Retinal pigment epithelial cell (primary cell): Measurements from ENCODE around the gene ELOF1.
"Not testable (repeated sequence)": the region's sequence is repeated elsewhere in the genome, so short reads cannot be mapped to it uniquely, and the experiment has no call there.

Source experiments
- DNase-seq: peaks from one replicate; pipeline ENCODE4 v3.0.0-alpha.2; 2010; ENCODE audit warnings: low read depth
- H3K4me3 ChIP-seq: 2 replicates; pipeline ENCODE4 v1.5.1; 2011; ENCODE audit warnings: mild to moderate bottlenecking, low read length, control low read depth, moderate library complexity
- TF ChIP-seq, protein P1 (sequence below): conservative IDR thresholded peaks from 2 replicates; pipeline ENCODE4 v1.5.1; 2011; ENCODE audit warnings: low read depth, low read length, control low read depth, inconsistent platforms

ELOF1 gene

DNA sequence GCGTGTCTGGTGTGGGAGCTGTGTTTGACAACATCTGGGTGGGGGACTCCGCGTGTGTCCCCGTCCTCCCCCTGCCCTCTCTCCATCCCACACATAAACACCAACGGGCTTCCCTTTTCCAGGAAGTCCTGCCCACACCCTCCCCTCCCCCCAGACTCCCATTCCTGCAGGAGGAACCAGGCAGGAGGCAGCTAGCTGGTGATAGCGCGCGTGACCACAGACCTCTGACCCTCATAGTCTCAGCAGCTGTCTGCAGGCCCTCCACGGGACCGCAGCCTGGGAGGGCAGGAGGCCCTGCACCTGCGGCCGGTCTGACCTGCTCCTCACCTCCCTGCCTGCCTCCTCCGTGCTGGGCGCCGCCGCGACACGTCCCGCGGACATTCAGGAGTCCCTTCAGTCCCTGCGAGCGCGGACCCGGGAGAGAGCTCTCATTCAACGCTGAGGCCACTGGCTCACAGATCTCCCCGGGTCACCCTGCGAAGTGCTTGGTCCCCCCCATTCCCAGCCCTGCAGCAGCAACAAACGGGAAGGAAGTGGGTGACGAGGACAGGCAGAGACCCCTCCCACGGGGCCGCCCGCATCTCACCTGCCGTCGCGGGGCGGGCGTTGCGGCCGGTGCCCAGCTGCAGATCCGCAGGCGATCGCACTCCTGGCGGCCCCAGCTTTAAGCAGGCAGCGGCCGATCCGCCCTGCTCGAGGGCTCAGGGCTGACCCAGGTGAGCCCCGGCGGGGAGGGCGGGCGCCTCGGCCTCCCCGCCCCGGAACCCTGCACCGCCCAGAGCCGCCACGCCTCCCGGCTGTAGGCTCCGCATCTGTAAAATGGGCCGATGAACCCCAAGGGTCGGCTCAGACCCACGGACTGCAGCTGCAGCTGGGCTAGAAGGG is 19.5 kb upstream of the ELOF1 start:
- H3K4me3 ChIP-seq = peak overlapping the region; percentile 45
- TF ChIP-seq, protein P1, sequence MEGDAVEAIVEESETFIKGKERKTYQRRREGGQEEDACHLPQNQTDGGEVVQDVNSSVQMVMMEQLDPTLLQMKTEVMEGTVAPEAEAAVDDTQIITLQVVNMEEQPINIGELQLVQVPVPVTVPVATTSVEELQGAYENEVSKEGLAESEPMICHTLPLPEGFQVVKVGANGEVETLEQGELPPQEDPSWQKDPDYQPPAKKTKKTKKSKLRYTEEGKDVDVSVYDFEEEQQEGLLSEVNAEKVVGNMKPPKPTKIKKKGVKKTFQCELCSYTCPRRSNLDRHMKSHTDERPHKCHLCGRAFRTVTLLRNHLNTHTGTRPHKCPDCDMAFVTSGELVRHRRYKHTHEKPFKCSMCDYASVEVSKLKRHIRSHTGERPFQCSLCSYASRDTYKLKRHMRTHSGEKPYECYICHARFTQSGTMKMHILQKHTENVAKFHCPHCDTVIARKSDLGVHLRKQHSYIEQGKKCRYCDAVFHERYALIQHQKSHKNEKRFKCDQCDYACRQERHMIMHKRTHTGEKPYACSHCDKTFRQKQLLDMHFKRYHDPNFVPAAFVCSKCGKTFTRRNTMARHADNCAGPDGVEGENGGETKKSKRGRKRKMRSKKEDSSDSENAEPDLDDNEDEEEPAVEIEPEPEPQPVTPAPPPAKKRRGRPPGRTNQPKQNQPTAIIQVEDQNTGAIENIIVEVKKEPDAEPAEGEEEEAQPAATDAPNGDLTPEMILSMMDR = no peak
- no peak for DNase-seq

DNA sequence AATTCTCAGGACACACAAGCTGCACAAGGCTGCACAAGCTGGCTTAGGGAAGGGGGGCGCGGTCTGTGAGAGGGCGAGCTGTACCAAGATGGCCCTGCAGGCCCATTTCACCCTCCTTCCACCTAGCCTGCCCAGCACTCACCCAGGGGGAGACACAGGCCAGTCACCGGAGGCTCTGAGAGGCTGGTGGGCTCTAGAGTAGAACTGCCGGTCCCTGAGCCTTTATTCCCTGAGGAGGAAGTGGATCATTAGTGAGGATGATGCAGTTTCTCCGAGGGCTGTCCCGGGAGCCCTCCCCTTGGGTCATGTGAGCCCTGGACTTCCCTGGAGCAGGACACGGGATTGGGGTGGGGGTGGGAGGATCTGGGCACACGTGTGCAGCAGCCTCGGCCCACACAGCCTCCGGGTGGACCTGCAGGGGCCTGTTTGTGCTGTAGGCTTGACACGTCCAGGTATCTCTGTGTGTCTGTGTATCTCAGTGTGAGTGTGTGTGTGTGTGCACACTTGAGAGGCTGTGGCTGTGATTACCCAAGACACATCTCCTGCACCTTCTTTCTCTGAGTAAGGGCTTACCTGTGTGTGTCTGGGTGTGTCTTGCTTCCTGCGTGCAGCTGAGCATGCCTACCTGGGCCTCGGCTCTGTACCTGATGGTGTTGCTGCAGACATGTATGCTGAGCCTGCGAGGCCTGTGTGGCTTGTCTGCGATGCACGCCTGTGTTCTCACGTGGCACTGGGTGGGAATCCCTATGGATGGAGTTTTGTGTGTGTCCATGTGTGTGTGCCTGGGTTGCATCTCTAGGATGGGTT is 18.6 kb upstream of the ELOF1 start, which contains the start of gene ACP5:
TSS of gene ACP5 (minus strand) at position 195 of the 807 bp plus-strand sequence. CDS start 328 bp downstream, outside the sequence.
- DNase-seq = no peak
- H3K4me3 ChIP-seq = peak within 1 kb of the TSS; percentile 45
- TF ChIP-seq, protein P1 = no peak

DNA sequence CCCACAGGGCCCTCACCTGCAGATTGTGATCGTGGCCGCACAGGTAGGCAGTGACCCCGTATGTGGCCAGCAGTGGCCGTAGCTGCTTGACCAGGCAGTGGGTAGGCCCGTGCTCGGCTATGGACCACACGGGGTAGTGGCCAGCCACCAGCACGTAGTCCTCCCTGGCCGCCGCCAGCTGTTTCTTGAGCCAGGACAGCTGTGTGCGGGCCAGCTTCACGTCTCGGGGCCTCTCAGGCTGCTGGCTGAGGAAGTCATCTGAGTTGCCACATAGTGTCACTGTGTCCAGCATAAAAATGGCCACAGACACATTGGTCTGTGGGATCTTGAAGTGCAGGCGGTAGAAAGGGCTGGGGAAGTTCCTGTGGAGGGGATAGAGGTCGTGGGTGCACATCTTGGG is 17.2 kb upstream of the ELOF1 start:
- no peak for DNase-seq
- H3K4me3 ChIP-seq = no peak overlapping the region
- TF ChIP-seq, protein P1 = no peak

DNA sequence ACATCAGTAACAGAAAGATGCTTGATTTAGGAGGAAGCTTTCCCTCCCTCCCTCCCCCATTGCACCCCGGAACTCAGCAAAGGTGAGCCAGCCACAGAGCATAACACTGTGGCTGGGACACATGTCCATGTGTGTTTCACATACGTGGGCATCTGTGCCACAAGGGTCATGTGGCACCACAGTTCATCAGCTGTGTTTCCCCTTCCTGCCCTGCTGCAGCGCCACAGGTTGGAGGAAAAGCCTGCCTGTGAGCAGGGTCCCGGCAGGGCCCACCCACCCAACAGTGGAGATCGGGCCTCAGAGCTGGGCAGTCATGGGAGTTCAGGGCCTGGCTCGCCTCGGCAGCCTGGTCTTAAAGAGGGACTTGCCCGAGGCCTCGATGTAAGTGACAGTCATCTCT is 15.7 kb upstream of the ELOF1 start:
- DNase-seq = no peak
- TF ChIP-seq, protein P1 = no peak
- no peak overlapping the region for H3K4me3 ChIP-seq

DNA sequence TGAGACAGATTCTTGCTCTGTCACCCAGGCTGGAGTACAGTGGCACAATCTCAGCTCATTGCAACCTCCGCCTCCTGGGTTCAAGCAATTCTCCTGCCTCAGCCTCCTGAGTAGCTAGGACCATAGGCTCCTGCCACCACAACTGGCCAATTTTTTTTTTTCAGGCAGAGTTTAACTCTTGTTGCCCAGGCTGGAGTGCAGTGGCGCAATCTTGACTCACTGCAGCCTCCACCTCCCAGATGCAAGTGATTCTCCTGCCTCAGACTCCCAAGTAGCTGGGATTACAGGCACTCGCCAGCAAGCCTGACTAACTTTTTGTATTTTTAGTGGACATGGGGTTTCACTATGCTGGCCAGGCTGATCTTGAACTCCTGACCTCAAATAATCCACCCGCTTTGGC is 14.7 kb upstream of the ELOF1 start:
- not testable (repeated sequence) for H3K4me3 ChIP-seq, DNase-seq

DNA sequence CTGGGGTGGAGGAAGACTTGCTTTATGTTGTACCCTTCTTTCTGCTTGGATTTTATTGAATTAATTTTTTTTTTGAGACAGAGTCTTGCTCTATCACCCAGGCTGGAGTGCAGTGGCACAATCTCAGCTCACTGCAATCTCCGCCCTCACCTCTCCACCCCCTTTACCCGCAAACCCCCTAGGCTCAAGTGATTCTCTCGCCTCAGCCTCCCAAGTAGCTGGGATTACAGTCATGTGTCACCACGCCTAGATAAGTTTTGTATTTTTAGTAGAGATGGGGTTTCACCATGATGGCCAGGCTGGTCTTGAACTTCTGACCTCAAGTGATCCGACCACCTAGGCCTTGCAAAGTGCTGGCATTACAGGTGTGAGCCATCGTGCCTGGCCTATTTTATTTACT is 14.3 kb upstream of the ELOF1 start:
- not testable (repeated sequence) for H3K4me3 ChIP-seq, DNase-seq

DNA sequence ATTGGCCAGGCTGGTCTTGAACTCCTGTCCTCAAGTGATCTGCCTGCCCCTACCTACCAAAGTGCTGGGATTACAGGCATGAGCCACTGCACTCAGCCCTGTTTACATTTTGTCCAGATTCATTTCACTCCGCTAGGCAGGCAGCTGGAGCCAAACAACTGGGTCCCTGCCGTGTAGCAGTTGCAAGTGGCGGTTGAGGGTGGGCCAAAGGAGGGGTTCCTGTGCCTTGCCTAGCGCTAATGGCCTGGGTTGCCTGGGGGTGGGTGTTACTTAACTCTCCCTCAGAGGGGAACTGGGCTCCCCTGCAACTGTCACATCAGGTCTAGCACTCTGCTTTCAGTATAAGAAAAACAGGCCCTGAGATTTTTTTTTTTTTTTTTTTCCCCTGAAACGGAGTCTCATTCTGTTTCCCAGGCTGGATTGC is 11.0 kb upstream of the ELOF1 start:
- DNase-seq = no peak
- TF ChIP-seq, protein P1 = no peak
- H3K4me3 ChIP-seq = no peak overlapping the region

DNA sequence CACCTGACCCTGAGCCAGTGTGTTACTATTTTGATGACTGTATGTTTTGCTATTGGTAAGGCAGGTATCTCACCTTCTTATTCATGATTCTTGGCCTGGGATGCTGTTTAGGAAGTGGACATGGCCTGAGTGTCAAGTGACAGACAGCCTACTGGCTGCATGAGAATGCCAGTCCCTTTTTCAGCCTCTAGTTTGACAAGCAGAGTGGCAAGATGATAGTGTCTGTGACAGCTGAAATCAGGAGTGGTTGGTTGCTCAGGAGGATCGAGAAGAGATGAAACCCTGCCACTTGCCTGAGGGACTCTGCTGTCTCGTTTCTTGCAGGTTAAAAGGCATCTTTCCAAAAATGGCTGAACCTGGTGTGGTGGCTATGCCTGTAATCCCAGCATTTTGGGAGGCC is 7.1 kb upstream of the ELOF1 start:
- no peak for DNase-seq
- no peak overlapping the region for H3K4me3 ChIP-seq
- TF ChIP-seq, protein P1 = no peak

DNA sequence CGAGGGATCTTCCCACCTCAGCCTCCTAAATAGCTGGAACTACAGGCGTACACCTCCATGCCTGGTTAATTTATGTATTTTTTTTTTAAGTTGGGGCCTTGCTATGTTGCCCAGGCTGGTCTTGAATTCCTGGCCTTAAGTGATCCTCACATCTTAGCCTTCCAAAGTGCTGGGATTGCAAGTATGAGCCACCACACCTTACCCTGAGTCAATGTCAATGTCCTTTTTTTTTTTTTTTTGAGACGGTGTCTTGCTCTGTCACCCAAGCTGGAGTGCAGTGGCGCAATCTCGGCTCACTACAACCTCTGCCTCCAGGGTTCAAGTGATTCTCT is 6.6 kb upstream of the ELOF1 start:
- not testable (repeated sequence) for H3K4me3 ChIP-seq, DNase-seq

DNA sequence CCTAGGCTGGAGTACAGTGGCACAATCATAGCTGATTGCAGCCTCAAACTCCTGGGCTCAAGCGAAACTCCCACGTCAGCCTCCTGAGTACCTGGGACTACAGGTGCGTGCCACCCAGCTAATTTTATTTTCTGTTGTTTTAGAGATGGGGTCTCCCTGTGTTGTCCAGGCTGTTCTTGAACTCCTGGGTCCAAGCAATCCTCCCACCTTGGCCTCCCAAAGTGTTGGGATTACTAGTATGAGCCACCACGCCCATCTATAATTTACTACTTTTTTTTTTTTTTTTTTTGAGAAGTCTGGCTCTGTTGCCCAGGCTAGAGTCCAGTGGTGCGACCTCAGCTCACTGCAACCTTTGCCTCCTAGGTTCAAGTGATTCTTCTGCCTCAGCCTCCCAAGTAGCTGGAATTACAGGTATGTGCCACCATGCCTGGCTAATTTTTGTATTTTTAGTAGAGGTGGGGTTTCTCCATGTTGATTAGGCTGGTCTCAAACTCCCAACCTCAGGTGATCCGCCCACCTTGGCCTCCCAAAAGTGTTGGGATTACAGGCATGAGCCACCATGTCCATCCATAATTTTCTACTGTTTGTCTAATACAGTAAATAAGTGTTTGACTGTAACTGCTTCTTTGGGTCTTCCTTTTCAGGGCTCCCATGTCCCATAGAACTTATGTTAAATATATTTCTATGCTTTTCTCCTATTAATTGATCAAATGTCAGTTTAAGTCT is 5.2 kb upstream of the ELOF1 start:
- not testable (repeated sequence) for H3K4me3 ChIP-seq, DNase-seq
